T1000 (cell line): ENCODE data around the gene TMX3.

Experiments
- DNase-seq: peaks from one replicate; lab custom pipeline; 2025; ENCODE audit warnings: mixed read lengths; lab: John Stamatoyannopoulos, UW

Gene TMX3, protein sequence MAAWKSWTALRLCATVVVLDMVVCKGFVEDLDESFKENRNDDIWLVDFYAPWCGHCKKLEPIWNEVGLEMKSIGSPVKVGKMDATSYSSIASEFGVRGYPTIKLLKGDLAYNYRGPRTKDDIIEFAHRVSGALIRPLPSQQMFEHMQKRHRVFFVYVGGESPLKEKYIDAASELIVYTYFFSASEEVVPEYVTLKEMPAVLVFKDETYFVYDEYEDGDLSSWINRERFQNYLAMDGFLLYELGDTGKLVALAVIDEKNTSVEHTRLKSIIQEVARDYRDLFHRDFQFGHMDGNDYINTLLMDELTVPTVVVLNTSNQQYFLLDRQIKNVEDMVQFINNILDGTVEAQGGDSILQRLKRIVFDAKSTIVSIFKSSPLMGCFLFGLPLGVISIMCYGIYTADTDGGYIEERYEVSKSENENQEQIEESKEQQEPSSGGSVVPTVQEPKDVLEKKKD

GRCh38 chr18:68714712-68715496, at the start of gene TMX3:
TSS of gene TMX3 (minus strand) at chr18:68715108. CDS start at chr18:68714981, 127 bp downstream.
- DNase-seq: peak; percentile 66

GRCh38 chr18:68764016-68764415, 49.1 kb upstream of the TMX3 start:
- no peak for DNase-seq

GRCh38 chr18:68763083-68763482, 48.2 kb upstream of the TMX3 start:
- DNase-seq: peak; percentile 1

GRCh38 chr18:68759308-68759707, 44.4 kb upstream of the TMX3 start:
- DNase-seq: no peak

GRCh38 chr18:68757126-68757525, 42.2 kb upstream of the TMX3 start:
- DNase-seq: no peak

- no peak for DNase-seq
Observed at GRCh38 chr18:68742206-68742605, 27.3 kb upstream of the TMX3 start.

DNA sequence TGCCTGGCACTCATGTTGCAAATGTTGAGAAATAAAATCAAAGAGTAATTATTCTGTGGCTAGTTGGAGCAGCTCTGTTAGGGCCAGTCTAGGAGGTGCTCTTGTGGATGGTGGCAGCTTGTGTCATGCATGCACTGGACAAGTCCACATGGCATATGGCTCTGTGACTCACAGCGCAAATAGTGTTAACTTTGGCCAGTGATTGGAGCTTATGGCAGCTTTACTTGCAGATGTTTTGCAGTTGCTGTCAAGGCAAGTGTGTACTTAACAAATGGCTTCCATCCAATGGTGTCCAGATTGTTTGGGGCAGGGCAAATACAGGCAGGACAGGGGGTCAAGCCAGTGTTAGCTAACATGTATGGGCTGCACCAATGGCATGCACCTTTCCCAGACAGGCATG, 26.1 kb upstream of the TMX3 start:
- no peak for DNase-seq

GRCh38 chr18:68739462-68739861, 24.6 kb upstream of the TMX3 start:
- DNase-seq: no peak

GRCh38 chr18:68738564-68738963, 23.7 kb upstream of the TMX3 start:
- DNase-seq: no peak

- DNase-seq: no peak
Observed at GRCh38 chr18:68735483-68736343, 20.8 kb upstream of the TMX3 start.

- DNase-seq: no peak
Observed at GRCh38 chr18:68734308-68734707, 19.4 kb upstream of the TMX3 start.

- no peak for DNase-seq
Observed at GRCh38 chr18:68733707-68734106, 18.8 kb upstream of the TMX3 start.

GRCh38 chr18:68728081-68728700, 13.3 kb upstream of the TMX3 start:
- DNase-seq: no peak

- no peak for DNase-seq
Observed at GRCh38 chr18:68727506-68727905, 12.6 kb upstream of the TMX3 start.

DNA sequence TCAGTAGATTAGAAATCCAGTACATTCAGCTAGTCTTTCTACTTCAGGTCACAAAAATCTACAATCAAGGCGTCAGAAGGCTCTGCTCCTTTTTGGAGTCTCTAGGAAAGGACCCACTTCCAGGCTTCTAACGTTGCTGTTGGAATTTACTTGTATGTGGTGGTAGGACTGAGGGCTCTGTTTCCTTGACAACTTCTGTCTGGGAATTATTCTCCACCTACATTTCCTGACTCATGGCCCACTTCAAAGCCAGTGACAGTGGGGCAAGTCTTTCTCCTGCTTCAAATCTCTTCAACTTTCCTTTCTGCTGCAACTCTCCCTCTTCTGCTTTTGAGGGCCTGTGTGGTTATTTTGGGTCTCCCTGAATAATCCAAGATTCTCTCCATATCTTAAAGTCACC, 10.4 kb upstream of the TMX3 start:
- DNase-seq: no peak

DNA sequence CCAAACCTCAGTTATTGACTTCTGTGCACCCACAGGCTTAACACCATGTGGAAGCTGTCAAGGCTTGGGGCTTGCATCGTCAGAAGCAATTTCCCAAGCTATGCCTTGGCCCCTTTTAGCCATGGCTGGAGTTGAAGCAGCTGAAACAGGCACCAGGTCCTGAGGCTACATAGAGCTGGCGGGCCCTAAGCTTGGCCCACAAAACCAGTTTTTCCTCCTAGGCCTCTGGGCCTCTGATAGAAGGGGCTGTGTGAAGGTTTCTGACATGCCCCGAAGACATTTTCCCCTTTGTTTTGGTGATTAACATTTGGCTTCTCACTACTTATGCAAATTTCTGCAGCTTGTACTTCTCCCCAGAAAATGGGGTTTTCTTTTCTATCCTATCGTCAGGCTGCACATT, 9.1 kb upstream of the TMX3 start:
- no peak for DNase-seq

DNA sequence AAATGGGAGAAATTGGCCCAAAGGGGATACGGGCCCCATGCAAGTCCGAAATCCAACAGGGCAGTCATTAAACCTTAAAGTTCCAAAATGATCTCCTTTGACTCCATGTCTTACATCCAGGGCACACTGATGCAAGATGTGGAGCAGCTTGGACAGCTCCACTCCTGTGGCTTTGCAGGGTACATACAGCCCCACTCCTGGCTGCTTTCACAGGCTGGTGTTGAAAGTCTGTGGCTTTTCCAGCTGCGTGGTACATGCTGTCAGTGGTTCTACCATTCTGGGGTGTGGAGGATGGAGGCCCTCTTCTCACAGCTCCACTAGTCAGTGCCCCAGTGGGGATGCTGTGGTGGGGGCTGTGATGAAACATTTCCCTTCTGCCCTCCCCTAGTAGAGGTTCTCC, 8.6 kb upstream of the TMX3 start:
- no peak for DNase-seq

GRCh38 chr18:68722821-68723220, 7.9 kb upstream of the TMX3 start:
- DNase-seq: no peak

GRCh38 chr18:68721681-68722583, 7.0 kb upstream of the TMX3 start:
- no peak for DNase-seq

DNA sequence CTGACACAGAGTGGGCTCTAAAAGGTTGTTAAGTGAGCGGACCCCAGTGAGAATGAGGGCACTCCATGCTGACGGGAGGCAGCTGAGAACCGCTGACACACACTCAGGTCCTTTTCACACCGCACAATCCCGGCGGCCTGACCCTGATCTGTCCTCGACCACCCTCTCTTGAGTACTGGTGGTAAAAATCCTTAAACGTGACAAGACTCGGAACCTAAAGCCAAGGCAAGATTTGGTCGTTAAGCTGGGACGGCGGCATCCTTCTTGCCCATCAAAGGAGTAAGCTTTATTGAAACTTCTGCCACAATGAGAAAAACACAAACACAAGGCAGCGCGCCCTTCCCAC, 569 bp downstream of the TMX3 start:
- no peak for DNase-seq

- DNase-seq: no peak
Observed at GRCh38 chr18:68713796-68714195, 1.1 kb downstream of the TMX3 start.
